ENCODE data around the gene NKAPL.

- TF ChIP-seq, protein P1, sequence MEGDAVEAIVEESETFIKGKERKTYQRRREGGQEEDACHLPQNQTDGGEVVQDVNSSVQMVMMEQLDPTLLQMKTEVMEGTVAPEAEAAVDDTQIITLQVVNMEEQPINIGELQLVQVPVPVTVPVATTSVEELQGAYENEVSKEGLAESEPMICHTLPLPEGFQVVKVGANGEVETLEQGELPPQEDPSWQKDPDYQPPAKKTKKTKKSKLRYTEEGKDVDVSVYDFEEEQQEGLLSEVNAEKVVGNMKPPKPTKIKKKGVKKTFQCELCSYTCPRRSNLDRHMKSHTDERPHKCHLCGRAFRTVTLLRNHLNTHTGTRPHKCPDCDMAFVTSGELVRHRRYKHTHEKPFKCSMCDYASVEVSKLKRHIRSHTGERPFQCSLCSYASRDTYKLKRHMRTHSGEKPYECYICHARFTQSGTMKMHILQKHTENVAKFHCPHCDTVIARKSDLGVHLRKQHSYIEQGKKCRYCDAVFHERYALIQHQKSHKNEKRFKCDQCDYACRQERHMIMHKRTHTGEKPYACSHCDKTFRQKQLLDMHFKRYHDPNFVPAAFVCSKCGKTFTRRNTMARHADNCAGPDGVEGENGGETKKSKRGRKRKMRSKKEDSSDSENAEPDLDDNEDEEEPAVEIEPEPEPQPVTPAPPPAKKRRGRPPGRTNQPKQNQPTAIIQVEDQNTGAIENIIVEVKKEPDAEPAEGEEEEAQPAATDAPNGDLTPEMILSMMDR (IDR thresholded peaks at IDR 0.05 in 2 of 3, conservative IDR thresholded peaks at IDR 0.05 in 1 of 3; ENCODE audit: borderline replicate concordance in 1 of 3, insufficient read depth in 1 of 3, low read depth in 2 of 3, low read length in 2 of 3), result no peak
- no peak for TF ChIP-seq RAD21 (IDR thresholded peaks at IDR 0.05; ENCODE audit: low read depth)
These were observed 4.8 kb downstream of the NKAPL start for GRCh38 chr6:28263922-28264321.

Measured in HCT116 (cell line).